Measurements from ENCODE around the gene SAG. TPM values are rescaled to one million over a fixed set of nuclear protein-coding genes. Genes with fewer than 3 reads are reported as not detected.

The SAG gene
- total RNA-seq, 1 donor: not detected

- no peak overlapping the region for H3K4me3 ChIP-seq (ENCODE audit: low read depth, low read length)
- DNase-seq (ENCODE audit: low read depth): no peak
- no peak for TF ChIP-seq CTCF (IDR thresholded peaks at IDR 0.05; ENCODE audit: insufficient read depth, low read depth, low read length)
Measured at GRCh38 chr2:233395687-233396086, 88.1 kb downstream of the SAG start.

Small RNA genes within 50 kb of the gene (small RNA-seq; reads per million reads assigned to genes)
- gene RF00019: not detected
- 36.8 reads per million, percentile 95 among the genes with 10 or more reads in this experiment for gene SCARNA5
- gene SCARNA6: 7.8 reads per million, percentile 88 among the genes with 10 or more reads in this experiment

Other genes with a start within 250 kb of the SAG start
- gene INPP5D, start 247.5 kb upstream of the SAG start, total RNA-seq: under 0.01 and 0.64 TPM in 2 replicates
- gene ATG16L1, start 56.1 kb upstream of the SAG start, total RNA-seq: 27.4 and 41.0 TPM in 2 replicates
- 10.0 and 16.0 TPM in 2 replicates for gene DGKD, start 46.7 kb downstream of the SAG start, total RNA-seq